Fibroblast of lung (primary cell): Measurements from ENCODE around the gene MFSD6L.

Experiments
- EZH2 ChIP-seq: IDR thresholded peaks from 2 replicates; pipeline ENCODE4 v1.5.1; 2012; ENCODE audit warnings: low read length, control low read depth, mild to moderate bottlenecking; ENCODE audit errors: missing control alignments
- TF ChIP-seq, protein P1 (sequence below), 2 donors: IDR thresholded peaks in 1 of 2; conservative IDR thresholded peaks in 1 of 2; 1 replicate in 1 of 2; 2 replicates in 1 of 2; pipeline ENCODE4 v1.5.1; 2011 to 2012; ENCODE audit warnings: low read length in 2 of 2, control low read depth in 1 of 2, inconsistent platforms in 1 of 2, low read depth in 1 of 2, mild to moderate bottlenecking in 1 of 2

DNA sequence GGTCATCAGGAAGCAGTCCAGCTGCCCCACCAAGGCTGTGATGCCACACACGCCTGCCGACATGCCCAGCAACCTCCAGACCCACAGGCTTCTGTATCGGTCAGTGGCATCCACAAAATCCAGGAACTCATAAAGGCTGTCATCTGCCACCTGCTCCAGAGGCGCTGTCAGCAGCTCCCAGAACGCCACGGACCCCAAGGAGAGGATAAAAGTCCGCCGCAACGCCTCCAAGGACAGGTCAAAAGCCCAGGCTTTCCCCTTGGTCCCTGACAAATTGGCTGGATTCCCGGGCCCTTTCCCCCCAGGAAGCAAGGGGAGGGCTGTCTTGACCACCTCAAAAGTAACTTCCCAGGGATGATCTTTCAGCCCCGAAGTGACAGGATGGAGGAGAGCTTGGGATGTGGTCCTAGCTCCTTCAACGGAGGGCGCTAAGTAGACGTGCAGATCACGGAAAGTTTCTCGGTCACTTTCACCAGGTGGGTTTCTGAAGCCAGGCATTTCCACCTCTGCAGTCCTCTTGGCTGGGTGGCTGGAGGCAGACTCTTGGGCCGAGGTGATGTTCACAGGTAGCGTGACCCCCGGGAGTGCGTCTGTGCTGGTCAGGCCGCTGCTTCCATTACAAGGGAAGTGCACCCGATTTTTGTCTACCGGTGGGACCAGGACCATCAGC, 854 bp downstream of the MFSD6L start:
- TF ChIP-seq, protein P1, sequence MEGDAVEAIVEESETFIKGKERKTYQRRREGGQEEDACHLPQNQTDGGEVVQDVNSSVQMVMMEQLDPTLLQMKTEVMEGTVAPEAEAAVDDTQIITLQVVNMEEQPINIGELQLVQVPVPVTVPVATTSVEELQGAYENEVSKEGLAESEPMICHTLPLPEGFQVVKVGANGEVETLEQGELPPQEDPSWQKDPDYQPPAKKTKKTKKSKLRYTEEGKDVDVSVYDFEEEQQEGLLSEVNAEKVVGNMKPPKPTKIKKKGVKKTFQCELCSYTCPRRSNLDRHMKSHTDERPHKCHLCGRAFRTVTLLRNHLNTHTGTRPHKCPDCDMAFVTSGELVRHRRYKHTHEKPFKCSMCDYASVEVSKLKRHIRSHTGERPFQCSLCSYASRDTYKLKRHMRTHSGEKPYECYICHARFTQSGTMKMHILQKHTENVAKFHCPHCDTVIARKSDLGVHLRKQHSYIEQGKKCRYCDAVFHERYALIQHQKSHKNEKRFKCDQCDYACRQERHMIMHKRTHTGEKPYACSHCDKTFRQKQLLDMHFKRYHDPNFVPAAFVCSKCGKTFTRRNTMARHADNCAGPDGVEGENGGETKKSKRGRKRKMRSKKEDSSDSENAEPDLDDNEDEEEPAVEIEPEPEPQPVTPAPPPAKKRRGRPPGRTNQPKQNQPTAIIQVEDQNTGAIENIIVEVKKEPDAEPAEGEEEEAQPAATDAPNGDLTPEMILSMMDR (conservative IDR thresholded peaks at IDR 0.05 in 1 of 2, IDR thresholded peaks at IDR 0.05 in 1 of 2; ENCODE audit: low read depth in 1 of 2, low read length in 2 of 2): no peak
- TF ChIP-seq EZH2: no peak
